GM21390 (cell line): ENCODE results near the gene RGS3.
"Not testable (repeated sequence)": the region's sequence is repeated elsewhere in the genome, so short reads cannot be mapped to it uniquely, and the experiment has no call there.

Experiments
- ATAC-seq: cut with Tn5 transposase; IDR thresholded peaks from one replicate; pipeline ENCODE4 v1.9.1; 2021; ENCODE audit not compliant: unreplicated experiment

The RGS3 gene

DNA sequence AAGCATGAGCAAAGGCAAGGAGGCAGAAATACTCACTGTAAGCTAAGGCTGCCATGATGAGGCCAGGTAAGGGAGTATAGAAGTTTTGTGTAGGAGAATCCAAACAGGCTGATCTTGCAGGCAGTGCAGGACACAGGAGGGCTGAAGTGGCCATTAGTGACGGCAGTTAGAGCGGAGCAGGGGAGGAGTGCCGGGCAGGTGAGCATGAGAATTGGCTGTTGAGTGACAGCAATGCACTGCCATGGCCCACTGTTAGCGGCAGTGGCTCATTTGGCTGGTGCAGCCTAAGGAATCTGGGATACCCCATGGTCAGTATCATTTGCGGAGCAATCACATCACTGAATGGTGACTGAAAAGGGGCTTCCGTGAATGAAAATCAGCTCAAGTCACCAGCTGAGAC, 22.8 kb downstream of the RGS3 start:
- no peak for ATAC-seq

DNA sequence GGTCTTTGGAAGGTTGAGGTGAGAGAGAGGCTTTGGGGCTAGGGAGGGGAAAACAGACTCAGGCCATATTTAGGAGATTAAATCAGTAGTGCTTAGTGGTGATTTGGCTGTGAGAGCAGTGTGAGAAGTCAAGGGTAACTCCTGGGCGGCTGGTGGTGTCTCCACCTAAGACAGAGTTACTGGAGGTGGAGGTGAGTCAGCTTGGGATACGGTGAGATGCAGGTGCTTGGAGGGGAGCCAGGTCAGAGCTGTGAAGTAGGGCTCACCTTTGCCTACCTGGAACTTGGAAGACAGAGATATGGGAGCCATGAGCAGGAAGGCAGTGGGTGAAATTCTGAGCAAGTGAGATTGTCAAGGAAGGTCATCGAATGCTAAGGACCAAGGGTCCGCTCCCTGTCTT, 24.5 kb downstream of the RGS3 start:
- ATAC-seq = no peak

DNA sequence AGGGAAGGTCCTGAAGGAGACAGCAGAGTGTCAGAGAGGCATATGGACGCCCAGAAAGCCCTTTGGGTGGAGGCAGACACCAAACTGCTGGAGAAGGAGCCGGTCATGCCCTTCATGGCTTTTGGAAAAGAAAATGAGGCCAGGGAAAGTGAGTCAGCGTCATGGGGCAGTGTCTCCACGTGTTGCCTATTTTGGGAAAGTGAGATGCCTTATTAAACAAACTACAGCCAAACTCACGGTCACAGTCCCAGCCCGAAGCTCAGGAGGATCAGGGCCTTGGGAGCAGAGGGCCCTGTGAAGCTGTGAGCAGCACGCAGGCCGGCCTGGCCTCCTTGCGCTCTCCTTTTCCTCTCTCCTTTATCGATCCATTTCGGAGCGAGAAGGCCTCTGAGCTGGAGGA, 25.0 kb downstream of the RGS3 start:
- no peak for ATAC-seq

DNA sequence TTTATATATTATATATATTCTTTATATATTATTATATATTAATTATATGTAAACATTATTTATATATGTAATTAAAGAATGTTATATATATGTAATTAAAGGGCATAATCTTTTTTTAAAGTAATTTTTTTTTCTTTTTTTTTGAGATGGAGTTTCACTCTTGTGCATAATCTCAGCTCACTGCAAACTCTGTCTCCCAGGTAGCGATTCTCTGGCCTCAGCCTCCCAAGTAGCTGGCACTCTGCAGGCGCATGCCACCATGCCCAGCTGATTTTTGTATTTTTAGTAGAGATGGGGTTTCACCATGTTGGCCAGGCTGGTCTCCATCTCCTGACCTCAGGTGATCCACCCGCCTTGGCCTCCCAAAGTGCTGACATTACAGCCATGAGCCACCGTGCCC, 27.6 kb downstream of the RGS3 start:
- ATAC-seq = not testable (repeated sequence)

DNA sequence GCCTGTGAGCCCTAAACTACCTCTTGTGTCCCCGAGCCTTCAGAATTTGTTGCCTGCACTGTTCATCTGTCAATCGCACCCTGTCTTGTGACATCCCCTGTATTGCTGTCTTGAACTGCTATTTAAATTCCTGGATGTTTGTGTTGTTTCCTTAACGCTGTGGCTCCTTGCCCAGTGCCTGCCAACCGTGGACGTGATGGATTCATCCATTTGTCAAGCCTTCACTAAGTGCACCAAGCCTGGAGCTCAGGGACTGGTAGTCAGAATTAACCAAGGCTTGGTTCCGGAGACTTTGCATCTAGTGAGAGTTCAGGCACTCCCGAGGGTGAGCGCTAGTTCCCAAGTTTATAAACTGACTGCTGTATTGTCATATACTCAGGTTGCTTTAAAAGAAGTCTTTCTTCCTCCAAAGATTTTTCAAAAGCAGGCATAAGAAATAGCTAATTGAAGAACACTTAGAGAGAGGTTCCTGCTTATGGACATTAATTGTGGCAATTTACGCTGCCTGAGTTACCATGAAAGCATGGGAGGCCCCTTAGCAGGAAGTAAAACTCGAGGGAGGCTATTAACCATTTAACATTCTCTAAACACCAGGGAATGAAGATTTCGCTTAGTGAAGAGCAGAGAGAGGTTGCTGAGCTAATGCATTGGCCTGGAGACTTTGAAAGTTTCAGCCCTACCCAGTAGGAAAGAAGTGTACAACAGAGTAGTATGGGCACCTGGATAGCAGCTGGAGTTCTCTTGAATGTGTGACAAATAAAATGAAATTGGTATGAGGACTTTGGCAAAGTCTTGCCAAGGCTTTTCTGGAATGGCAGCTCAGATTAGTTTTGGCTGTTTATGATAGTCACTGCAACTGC, 29.0 kb downstream of the RGS3 start:
- no peak for ATAC-seq

DNA sequence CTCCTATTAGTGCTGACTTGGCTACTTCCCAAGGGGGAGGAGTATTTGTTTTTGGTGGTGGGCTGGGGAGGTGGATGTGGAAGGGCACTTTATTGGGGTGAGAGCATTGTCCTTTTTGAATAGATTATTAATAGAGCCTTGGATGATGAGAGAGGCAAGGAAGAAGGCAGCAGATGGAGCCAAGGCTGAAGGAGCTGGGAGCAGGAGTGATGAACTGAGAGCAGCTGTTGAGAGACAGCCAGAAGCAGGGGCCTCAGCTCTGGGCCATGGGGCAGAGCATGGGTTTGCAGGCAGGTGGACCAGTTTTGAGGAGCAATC, 29.6 kb downstream of the RGS3 start:
- ATAC-seq = no peak

DNA sequence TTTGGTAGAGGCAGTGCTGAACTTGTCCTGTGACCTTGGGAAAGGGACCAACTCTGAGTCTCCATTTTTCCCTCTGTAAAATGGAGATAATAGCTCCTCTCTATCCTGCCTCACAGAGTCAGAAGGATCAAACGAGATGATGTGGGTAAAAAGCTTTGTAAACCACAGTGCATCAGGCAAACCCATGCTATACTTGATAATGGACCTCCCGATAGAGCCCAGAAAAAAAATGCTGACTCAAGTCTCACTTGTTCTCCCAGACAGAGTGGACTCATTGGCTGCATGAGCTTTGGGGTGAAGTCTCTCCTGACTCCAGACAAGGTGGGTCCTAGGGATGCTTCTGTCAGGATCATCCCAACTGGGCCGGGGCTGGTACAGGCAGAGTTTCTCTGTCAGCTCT, 32.0 kb downstream of the RGS3 start:
- ATAC-seq = no peak

DNA sequence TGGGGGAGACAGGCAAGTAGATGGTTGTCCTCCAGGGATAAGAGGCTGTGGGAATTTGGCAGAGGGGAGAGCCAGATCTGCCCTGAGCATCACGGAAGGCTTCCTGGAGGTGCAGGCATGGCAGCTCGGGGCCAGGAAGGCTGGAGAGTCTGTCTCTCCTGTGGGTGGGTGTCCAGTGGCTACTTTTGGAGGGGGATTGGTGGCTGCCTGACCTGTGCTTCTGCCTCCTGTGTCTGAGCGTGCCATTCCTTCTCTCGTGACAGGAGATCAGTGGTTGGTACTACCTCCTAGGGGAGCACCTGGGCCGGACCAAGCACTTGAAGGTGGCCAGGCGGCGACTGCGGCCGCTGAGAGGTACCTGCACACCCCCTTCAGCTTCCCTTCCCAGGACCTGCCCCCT, 33.5 kb downstream of the RGS3 start:
- no peak for ATAC-seq

DNA sequence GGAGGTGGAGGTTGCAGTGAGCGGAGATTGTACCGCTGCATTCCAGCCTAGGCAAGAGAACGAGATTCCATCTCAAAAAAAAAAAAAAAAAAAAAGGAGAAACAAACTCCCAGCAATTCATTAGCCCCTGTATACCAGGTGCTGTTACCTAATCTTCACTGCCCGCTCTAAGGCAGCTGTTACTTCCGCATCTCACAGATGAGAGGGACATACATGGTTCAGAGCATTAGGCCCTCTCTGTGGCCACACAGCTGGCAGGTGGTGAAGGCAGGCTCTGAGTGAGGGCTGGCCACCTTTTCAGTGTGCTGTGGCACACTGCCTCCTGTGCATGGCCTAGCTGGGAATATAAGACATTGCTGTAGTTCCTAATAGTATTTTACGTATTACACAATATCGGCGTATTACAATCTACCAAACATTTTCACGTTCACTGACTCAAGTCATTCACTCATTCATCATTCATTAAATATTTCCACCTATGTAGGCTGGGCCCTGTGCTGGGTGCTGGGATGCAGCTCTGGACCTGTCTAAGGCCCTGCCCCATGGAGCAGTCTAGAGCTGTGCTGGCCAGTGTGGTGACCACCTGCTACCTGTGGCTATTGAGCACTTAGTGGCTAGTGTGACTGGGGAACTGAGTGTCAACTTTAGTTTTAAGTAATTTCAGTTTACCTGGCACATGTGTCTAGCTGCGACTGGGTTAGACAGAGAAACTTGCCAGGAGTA, 35.8 kb downstream of the RGS3 start:
- ATAC-seq = no peak

DNA sequence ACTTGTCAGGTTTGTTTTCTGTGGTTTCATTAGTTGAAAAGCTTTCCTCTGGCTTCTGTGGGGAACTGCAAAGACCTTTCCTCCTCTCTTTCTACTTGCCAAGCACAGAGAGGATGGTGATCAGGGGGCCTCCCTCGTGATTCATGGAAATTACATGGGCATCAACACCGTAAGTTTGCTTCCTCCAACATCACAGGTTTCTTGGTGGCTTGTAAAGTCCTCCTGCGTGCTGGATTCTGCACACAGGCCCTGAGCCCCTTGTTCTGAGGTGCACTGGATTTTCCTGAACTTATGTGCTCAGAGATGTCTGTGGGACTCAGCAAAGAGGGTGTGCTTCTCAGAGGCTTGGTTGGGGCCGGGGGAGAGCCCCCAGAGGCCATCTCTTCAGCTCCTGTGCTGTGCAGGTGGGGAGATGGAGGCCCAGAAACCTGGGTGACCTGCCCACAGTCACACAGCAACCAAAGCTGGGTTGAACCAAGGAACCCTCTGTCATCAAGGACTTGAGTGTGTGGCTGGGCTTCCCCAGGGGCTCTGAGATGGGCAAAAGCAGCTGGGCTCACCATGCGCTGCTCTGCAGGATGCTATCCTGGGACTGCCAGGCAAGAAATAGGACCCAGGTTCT, 36.5 kb downstream of the RGS3 start:
- ATAC-seq = no peak

DNA sequence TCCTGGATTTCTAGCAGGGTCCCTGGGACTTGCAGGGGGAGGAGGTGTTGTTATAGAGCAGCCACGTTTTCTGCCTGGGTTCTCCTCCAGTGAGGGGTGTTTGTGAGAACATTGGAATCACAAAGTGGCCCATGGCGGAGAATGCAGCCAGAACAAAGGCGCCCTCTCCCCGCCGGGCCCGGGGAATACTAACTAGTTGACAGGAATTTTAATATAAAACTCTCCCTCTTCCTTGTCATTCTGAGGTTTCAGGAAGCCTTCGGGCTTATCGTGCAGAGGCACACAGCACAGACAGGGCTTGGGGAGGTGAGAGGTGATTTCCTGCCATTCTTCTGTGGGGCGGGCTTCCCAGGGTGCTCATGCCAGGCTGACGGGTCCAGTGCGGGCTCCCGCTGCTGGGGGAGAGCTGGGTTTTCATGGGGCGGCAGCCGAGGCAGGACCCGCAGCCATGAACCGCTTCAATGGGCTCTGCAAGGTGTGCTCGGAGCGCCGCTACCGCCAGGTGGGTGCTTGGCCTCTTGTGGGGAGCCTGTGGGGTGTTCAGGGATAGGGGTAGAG, 37.7 kb downstream of the RGS3 start:
- ATAC-seq = no peak

DNA sequence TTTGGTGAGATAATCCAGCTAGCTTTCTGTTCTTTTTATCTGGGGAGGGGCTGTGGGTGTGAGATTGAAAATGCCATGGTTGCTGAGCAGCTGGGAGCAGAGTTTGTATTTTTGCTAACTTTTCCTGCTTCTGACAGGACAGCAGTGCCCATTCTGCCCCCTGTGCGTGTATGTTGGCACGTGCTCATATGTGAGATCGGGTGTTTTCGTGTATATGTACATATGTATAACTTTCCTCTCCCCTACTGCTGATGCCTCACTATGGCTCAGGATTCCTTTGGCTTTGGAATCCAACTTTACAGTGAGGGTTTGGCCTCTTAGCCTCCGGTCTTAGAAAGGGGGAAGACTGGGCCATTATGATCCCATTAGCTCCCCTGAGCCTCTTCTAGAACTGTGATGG, 38.3 kb downstream of the RGS3 start:
- no peak for ATAC-seq

DNA sequence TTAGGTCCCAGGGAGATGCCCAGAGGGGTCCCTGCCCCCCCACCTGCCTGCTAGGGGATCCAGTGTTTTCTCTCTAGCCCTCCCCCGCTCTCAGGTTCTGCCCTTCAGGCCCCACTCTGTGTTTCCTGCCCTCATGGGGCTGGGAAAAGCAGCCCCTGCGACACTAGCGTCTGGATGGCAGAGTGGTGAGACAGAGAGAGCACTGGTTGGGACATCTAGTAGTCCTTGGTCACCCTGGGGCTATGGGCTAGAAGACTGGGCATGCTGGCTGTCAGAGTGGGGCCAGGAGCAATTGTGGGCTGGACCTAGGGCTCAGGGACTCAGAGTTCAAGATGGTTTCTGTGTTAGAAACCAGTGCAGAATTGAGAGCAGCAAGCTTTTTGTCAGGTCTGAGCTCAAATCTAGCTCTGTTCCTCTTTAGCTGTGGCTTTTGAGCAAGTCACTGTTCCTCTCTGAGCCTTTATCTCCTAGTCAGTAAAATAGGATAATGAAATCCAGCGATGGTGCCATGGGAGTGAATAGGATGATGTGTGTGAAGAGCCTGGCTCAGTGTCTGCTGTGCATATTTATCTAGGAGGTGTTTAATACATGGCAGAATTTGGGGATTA, 39.0 kb downstream of the RGS3 start:
- no peak for ATAC-seq

DNA sequence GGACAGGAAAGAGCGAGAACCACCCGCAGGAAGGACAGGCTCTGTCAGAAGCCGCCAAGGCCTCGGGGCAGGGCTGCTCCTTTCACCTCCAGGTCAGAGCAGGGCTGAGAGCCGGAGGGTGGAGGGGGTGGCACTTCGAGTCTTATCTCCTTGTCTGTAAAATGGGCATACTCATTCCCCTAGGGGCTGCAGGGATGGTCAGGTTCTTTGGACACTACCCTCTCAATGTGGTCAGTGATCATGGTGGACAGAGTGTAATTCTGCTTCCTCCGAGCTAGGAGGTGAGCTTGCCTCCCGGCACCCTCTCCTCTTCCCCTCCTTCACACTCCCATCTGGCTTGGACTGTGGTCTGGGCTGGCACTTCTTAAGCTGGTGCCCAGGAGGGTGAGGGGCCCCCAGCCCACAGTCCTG, 39.6 kb downstream of the RGS3 start:
- no peak for ATAC-seq

DNA sequence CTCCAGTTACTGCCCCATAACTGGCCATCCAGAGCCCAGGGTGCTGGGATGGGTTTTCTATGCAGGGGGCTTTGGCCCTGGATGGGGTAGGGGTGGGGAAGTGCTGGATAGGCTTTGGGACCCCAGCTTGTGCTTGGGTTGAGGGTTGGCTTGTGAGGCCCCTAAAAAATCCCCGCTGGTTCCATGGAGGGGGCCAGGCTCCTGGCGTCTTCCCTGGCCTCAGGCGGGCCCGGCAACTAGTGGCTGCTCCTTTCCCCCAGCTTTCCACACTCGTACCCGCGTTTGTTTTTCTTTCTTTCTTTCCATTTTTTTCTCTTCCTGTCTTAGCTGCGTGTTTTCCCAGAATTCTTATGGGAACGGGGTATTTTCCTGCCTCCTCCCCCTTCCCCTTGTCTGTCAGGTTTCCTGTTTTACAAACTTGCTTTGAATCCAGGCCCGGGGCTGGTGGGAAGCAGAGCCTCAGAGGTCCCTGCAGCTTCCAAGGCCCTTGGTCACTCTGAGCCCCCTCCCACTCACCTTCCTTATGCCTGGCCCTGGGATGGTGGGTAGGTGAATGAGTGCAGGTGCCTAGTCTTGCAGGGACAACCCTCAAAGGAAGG, 40.2 kb downstream of the RGS3 start:
- ATAC-seq = no peak

DNA sequence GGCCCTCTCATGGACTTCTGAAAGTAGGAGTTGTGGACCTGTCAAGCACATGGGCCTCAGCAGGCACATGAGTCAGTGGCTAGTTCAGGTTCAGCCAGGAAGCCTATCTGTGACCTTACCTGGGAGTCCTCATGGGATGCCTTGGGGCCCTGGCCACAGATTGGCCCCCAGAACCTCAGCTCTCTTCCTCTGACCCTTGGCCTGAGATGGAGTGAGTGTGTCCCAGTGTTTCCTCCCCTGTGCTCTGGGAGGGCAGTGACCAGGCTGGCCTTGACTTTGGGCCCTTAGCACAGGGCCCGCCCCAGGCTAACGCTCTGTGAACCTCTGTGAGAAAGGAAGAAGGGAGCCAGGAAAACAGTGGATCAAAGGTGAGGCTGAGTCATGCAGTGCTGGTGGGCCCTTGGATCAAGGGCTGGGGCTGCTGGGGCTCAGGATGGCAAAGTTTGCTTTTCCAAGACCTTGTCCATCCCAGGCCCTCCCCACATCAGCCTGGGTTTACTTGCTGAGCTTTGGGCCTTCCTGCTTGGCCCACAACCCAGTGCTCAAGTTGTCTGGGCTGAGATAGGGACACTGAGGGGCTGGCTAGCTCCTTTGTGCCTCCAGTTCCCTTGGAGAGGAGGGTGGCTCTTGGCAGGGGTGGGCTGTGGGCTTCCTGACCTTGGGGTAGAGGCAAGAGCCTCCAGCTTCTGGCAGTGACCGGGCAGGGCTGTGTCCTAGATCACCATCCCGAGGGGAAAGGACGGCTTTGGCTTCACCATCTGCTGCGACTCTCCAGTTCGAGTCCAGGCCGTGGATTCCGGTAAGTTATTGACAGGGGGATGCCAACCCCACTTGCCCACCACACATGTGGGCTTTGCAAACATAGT, 41.4 kb downstream of the RGS3 start:
- ATAC-seq = no peak

DNA sequence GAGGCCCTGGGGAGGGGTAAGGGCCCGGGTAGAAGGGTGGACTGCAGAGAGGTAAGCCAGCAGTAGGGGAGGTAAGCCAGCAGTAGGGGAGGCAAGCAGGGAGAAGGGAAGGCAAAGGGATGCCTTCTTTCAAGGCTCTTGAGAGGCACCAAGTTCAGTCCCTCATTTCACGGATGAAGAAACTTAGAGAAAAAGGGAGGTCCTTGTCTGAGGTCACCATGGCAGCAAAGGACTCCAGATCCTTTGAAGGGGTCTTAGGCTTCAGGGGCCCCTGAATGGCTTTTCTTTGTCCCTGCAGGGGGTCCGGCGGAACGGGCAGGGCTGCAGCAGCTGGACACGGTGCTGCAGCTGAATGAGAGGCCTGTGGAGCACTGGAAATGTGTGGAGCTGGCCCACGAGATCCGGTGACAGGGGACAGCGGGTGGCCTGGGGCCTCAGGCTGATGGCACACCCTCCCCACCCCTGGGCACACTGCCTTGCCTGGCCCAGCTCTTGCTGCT, 42.6 kb downstream of the RGS3 start:
- ATAC-seq = no peak

DNA sequence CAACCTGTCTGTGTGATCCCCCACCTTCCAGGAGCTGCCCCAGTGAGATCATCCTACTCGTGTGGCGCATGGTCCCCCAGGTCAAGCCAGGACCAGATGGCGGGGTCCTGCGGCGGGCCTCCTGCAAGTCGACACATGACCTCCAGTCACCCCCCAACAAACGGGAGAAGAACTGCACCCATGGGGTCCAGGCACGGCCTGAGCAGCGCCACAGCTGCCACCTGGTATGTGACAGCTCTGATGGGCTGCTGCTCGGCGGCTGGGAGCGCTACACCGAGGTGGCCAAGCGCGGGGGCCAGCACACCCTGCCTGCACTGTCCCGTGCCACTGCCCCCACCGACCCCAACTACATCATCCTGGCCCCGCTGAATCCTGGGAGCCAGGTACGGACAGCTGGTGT, 43.7 kb downstream of the RGS3 start:
- no peak for ATAC-seq

DNA sequence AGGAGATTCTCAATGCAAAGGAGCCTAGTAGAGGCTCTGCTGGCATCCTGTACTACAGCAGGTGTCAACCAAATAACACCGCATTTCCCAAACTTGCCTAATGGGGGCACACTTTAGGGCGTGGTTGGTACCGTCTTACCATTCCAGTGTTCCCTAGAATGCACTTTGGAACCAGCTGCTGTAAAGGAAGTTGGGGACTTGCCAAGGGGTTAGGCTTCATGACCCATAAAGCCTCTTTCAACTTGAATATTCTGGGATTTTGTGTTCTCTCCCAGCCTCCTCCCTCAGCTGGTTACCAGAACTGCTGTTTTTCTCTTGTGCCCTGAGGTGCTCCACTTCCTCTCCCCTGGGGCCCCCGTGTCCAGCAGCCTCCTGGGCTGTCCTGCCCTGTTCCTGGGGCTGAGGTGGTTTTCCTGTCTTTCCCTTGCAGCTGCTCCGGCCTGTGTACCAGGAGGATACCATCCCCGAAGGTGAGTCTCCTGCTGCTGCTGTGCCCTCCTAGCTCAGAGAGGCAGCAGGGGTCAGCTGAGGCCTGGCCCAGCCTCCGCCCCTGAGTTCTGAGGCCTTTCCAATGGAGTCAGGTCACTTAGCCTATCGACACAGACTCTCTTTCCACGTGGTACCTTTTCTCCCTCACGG, 44.7 kb downstream of the RGS3 start:
- ATAC-seq = no peak

DNA sequence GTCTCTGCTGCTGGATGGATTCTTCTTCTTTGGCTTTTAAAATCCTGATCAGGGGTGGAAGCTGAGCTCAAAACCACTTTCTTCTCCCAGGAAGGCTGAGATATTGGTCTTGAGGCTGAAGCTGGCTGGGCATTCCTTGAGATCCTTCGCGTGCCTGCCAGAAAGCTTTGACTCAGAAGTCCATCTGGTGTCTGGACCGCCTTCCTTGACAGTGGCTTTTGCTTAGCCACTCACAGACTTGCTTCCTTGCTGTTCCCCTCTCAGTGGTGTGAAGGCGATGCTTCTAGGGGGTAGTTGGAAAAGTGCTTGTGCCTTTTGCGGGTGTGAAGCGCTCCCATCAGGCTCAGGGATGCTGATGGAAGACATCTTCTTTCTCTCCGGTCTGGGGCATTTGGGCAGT, 45.9 kb downstream of the RGS3 start:
- ATAC-seq = no peak
